ENCODE measurements around the gene BHLHE40.

GRCh38 chr3:4995500-4996053, 16.3 kb downstream of the BHLHE40 start:
- no peak for TF ChIP-seq CTCF (IDR thresholded peaks at IDR 0.05)
- no peak for TF ChIP-seq EP300 (IDR thresholded peaks at IDR 0.05)
